Activated CD4-positive, alpha-beta T cell treated with anti-CD3 and anti-CD28 coated beads for 1 hour (primary cell): ENCODE measurements around the gene PITPNC1.
"Not testable (repeated sequence)": the region's sequence is repeated elsewhere in the genome, so short reads cannot be mapped to it uniquely, and the experiment has no call there.

Source experiments
- DNase-seq: peaks from one replicate; pipeline ENCODE4 v3.0.0-alpha.2; 2020

Gene PITPNC1

DNA sequence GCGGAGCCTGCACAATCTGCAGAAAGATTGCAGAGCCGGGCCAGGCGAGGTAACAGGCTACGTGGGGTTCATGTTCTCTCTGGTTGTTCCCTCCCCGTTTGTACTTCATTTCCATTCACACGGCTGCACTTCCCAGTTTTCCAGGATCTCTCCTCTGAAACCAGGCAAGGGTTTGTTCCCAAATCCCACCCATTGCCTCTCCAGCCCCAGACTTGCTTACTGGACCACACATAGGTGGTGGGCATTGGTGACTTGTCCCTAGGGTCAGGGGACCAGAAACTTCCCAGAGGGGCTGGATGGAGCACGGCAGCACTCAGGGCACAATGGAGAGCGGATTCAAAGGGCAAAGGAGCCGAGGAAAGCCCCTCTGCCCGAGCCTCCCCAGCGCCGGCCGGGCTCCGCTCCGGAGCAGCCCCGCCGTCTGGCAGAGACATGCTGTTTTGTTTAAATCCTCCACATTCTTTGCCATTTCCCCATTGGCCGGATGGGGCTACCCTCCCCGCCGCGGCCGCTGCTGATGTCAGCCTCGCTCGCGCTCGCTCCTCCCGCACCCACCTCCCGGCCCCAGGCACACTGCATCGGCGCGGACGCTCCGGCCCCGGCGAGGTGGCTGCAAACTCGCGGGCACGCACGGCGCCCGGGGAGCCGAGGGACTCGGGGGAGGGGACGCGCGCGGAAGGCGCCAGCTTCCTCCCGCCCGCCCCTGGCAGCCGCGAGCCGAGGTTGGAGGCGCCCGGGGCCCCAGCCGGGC is at the start of gene PITPNC1:
Gene PITPNC1 (plus strand): TSS at position 545 of the 751 bp plus-strand sequence.
- DNase-seq = peak; percentile 79

DNA sequence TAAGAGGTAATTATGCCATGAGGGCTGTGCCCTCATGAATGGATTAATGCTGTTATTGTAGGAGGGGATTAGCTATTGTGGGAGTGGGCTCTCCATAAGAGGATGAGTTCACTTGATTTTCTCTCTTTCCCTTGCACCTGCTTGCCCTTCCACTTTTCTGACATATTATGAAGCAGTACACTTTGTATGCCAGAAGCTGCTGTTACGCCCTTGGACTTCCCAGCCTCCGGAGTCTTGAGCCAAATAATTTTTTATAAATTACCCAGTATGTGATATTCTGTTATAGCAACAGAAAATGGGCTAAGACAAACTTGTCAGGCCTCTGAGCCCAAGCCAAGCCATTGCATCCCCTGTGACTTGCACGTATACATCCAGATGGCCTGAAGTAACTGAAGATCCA is 49.1 kb upstream of the PITPNC1 start:
- no peak for DNase-seq

DNA sequence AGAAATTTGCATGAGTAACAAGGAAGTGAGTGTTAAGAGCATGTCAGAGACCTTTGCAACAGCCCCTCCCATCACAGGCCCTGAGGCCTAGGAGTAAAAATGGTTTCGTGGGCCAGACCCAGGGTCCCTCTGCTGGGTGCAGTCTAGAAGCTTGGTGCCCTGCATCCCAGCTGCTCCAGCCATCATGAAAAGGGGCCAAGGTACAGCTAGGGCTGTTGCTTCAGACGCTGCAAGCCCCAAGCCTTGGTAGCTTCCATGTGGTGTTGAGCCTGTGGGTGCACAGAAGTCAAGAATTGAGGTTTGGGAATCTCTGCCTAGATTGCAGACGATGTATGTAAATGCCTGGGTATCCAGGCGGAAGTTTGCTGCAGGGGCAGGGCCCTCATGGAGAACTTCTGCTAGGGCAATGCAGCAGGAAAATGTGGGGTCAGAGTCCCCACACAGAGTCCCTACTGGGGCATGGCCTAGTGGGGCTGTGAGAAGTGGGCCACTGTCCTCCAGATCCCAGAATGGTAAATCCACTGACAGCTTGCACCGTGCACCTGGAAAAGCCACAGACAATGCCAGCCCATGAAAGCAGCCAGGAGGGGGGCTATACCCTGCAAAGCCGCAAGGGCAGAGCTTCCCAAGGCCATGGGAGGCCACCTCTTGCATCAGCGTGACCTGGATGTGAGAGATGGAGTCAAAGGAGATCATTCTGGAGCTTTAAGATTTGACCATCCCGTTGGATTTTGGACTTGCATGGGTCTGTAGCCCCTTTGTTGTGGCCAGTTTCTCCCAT is 45.5 kb upstream of the PITPNC1 start:
- not testable (repeated sequence) for DNase-seq

DNA sequence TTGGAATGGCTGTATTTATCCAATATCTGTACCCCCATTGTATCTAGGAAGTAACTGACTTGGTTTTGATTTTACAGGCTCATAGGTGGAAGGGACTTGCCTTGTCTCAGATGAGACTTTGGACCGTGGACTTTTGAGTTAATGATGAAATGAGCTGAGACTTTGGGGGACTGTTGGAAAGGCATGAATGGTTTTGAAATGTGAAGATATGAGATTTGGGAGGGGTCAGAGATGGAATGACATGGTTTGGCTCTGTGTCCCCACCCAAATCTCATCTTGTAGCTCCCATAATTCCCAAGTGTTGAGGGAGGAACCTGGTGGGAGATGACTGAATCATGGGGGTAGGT is 44.9 kb upstream of the PITPNC1 start:
- DNase-seq = not testable (repeated sequence)

DNA sequence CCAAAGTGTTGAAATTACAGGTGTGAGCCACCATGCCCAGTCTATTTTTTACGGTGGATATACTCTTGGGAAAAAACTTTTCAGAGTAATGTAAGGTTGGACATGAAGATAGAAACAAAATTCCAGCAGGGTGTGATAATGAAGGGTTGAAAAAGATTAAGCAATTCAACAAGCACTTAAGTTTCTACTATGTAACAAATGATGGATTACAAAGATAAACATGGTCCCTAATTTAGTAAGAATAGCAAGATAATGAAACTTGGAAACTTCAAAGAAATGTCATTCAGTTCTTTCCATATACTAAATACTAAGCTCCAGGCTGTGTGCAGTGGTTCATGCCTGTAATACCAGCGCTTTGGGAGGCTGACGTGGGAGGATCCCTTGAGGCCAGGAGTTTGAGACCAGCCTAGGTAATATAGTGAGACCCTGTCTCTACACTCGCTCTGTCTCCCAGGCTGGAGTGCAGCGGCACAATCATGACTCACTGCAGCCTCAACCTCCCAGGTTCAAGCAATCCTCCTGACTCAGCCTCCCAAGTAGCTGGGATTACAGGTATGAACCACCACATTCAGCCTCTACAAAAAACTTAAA is 41.7 kb upstream of the PITPNC1 start:
- no peak for DNase-seq

DNA sequence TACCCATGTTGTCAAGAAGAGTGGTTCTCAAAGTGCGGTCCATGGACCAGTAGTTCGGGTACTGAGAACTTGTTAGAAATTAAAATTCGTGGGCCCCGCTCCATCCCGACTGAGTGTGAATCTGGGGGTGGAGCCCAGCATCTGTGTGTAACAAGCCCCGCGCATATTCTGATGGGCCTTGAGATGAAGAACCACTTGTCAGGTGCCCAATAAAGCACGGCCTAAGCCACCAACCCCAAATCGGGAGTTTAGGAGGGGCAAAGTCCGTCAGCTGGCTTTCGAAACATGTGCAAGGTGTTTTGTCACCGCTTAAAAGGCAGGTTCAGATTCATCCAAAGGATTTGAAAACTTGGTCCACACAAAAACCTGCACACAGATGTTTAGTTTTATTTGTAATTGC is 40.2 kb upstream of the PITPNC1 start:
- no peak for DNase-seq

DNA sequence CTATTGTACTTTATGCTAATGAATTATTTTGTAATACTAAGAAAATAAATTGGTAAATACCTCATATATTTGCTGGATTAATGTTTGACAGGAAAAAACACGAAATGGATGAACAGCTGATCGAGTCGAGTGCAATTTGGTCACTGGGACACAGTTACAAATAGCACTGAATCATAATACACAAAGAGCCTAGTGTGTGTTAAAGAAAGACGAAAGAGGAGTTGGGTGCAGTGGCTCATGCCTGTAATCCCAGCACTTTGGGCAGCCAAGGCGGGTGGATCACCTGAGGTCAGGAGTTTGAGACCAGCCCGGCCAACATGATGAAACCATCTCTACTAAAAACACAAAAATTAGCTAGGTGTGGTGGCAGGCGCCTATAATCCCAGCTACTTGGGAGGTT is 38.7 kb upstream of the PITPNC1 start:
- not testable (repeated sequence) for DNase-seq

DNA sequence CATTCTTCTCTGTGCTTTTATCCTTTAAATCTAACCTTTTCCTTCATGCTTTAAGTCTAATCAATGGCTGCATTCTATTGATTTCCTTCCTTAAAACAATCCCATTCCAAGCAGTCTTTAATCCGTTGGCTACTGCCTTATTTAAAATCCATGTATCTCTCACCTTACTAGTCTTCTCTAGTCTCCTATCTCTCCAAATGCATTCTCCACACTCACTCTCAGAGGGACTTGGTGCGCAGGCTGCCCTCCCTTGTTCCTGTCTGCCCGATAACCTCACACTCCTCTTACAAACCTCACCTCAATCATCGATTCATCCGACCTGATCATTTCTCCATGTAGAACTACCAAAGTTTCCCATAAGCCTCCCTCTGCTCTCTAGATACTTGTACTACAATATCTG is 33.8 kb upstream of the PITPNC1 start:
- no peak for DNase-seq

DNA sequence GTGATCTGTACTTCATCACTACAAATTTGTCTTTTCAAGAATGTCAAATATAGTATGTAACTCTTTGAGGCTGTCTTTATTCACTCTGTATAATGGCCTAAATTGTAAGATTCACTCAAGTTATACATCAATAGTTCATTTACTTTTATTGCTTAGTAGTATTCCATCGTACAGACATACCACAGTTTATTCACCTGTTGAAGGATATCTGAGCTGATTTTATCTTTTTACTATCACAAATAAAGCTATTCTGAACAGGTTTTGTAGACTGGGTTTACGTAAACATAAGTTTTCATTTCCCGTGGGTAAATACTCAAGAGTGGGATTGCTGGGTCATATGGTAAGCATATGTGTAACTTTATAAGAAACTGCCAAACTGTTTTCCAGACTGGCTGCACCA is 29.3 kb upstream of the PITPNC1 start:
- DNase-seq = no peak

DNA sequence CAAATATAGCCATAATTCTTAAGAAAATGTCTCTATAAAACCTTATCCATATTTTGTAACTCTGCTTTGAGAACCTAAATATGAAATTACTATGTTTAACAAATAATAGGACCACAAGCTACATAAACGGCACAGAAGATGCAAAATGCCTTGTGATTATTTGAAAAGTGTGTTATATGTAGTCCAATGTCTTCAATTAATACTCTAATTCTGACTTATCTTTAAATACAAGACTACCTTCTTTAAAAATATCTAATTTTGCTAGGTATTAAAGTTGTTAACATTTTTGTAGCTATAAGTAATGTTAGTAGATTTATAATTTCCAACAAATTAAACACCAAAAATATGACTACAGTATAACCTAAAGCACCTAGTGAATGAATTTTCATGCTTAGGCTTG is 27.7 kb upstream of the PITPNC1 start:
- DNase-seq = no peak

DNA sequence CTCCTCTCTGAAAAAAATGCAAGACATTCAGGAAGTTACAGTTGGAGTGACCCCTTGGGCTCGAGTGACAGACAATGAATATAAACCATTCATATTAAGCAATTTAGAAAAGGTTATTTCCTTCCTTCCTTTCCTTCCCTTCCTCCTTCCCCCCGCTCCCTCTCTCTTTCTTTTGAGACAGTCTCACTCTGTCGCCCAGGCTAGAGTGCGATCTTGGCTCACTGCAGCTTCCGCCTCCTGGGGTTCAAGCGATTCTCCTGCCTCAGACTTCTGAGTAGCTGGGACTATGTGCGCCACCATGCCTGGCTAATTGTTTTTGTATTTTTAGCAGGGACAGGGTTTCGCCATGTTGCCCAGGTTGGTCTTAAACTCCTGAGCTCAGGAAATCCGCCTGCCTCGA is 23.9 kb upstream of the PITPNC1 start:
- DNase-seq = no peak

DNA sequence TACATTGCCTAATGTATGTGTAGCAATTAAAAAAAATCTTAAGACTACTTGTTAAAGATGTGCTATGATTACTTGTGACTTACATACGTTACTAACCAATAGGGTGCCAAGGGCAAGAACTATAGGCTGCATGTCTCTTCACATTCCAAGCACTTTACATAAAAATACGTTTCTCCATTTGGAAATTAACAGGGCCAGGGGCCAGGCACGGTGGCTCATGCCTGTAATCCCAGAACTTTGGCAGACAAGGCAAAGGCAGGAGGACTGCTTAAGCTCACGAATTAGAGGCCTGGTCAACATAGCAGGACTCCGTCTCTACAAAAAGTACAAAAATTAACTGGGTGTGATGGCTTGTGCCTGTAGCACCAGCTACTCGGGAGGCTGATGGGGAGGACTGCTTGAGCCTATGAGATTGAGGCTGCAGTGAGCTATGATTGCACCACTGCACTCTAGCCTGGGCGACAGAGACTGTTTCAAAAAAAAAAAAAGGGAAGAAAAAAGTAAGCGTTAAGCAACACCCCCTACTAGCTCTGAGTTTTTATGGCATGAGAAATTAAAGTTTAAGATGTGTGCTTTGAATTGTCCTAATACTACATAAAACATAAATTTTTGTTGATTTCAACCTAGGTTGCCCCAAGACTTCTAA is 23.0 kb upstream of the PITPNC1 start:
- DNase-seq = no peak

DNA sequence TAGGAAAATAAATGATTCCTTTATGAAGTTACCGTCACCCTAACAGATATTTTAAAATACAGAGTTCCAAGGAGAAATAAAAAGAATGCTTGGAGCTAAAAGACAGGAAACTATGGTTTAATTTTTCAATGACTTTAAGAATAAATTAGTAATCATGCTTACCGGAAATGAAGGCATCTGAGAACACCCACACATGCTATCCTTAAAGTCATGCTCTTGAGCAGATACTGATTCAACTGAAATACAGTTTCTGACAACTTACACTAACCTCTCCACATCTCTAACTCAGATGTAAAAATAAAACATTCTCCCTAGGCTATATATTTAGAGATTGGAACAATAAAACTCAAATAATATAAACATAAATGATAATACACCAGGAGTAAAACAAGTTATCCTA is 18.5 kb upstream of the PITPNC1 start:
- no peak for DNase-seq

DNA sequence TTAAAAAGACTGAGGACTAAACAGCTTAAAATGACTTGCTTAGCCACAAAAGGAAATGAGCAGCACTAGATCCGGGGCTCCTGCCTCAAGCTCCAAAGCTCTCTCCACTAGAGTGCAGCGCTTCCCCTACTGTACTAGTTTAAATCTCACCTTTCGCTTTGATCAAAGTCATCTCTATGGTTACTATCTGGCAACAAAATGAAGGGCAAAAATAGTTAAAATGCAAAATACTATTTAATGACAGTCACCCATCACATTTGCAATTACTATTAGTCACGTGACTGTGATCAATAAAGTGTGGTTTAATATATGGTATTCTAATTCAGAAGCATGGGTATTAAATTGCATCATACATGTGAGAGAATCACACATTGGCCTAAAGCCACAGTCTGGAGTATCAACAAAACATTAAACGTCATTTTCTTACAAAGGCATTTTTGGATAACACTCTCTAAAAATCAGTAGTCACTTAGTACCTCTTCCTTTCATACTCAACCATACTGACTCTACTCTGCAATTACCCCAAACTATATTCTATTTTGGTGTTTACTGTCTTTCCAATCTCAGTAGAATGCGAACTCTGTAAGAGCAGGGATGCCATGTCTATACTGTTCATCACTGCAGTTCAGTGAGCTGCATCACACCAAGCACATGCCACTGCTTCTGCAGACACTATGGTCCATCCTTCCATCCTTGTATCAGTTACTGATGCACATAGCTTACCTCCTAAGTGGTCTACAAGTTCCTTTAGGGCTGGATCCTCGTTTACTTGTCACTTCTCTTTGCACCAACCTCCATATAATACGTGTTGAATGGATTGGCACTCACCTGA is 16.9 kb upstream of the PITPNC1 start:
- no peak for DNase-seq

DNA sequence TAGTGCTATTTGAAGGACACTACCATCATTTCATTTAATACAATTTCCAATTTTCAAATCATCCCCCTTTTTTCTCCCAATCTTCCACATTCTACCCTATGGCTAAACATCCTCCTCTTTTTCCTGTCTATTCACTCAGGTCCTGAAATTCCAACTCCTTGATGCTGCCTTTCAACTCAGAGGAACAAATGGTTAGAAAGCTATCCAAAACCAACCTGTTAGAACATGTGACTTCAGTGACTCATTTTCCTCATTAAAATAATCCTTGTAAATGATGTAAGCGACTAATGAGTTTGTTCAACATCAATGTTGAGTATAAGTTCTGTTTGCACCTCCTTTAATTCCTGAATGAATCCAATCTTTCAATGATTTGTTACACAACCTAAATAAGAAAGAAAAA is 16.2 kb upstream of the PITPNC1 start:
- no peak for DNase-seq

DNA sequence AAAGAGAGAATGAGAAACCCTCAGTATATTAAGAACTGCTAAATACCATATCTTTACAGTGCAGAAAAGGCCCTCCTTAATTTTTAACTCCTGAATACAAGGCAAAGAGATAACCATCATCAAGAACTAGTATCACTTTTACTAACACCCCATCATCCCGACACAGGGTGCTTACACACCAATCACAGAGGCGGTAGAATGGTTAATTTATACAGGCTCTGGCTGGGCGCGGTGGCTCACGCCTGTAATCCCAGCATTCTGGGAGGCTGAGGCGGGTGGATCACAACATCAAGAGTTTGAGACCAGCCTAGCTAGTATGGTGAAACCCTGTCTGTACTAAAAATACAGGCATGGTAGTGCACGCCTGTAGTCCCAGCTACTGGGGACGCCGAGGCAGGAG is 14.9 kb upstream of the PITPNC1 start:
- no peak for DNase-seq

DNA sequence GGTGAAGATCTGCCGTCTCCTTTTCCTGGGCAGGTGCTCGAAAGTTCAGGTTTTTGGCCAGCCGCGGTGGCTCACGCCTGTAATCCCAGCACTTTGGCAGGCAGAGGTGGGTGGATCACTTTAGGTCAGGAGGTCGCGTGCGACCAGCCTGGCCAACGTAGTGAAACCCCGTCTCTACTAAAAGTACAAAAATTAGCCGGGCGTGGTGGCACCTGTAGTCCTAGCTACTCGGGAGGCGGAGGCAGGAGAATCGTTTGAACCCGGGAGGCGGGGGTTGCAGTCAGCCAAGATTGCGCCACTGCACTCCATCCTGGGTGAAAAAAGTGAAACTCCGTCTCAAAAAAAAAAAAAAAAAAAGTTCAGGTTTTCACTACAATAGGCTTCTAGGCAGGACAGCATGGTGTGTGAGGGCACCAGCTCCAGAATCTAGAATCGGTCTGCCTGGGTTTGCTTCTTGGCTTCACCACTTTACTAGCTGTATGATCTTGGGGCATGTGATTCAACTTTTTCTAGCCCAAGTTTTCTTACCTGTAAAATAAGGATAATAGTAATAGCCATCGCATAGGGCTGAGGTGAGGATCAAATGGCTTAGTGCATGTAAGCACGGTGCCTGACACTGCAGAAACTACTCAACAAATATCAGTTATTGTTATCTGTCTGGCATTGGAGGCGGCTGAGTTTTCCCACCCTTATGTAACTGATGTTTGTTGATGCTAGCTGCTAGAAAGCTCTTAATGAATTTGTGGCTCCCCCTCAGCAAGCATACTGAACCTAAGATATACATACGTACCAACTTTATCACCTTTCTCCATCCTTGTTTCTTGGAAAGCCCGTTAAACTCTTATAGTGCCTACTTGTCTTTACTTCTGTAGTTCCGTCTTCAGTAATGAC is 12.0 kb upstream of the PITPNC1 start:
- DNase-seq = no peak

DNA sequence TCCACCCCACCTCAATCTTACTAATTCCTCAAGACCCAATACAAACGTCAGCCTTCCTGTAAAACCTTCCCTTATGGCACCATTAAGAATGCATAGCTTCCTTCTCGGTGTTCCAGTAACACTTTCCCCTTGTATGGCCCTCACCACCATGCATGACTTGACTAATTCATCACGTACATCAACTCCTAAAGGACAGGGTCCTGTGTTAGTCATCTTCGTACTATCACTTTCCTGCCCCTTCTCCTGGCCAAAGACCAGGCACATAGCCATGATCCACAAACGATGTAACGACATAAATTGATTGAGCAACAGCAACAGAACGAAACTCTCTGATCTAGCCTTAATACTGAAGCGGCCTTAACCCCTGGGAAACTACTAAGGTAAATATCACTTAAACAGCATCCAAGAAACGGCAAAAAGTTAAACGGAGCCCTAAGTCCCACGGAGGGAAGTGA is 11.3 kb upstream of the PITPNC1 start:
- no peak for DNase-seq

DNA sequence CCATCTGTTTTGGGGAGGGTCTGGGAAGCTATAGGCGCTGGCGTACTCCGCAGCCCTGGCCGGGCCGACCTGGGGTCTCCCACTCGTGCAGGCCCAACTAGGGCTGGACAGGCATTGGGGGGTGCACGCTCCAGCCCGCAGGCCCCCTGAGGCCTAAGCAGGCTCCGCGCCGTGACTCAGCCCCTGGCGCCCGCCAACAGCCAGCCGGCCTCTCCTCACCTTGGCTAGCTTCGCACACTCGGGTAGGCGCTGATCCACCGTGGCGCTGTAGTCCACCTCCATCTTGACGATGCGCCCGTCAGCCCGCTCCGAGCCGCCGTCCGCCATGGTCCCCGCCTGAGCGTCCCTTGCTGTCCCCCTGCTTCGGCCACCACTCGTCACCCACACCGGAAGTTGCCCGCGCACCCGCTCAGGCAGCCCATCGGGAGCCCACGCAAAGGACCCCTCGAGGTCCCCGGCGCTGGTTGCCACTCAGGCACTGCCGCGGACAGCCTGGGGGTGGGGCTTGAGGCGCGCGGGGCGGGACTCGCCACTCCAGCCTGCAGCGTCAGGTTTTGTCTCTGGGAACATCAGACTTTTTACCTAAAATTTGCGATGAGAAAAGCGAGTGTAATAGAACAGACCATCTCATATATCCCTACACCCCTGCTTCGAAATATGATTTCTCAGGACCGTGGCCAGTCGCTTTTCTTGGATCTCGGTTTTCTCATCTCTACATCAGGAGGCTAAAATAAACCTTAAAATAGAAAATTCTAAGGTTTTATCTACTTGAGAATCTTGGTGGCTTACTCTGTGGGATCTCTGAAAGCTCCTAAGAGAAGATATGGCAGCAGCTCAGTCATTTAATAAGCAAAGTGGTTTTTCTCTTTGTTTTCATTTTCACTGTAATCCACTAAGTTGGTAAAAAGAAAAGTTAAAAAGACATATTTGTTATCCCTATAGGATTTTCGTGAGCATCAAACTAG is 10.6 kb upstream of the PITPNC1 start, which contains the start of gene PSMD12:
Gene PSMD12 (minus strand): TSS at position 385 of the 965 bp plus-strand sequence. CDS start 58 bp downstream, at position 327.
- peak; percentile 90 for DNase-seq

DNA sequence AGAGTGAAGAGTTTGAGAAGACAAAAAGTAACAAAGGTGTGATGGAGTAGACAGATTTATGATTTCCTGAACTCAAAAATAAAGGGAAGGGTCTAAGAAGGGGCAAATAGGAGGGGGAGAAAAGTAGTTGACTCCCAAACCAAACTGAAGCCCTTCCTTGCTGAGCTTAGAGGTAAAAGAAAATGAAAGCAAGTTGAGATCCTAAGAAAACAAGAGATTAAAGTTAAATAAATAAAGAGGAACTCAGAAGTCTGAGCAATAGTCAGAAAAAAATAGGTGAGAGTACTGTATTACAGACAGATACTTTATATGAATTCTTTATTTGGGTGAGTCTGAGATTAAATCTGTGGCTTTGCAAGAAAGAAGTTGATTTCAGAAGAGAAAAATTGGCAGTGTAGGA is 7.4 kb upstream of the PITPNC1 start:
- no peak for DNase-seq
